NCI-H524 treated with DMSO at 0.1 percent for 48 hours (cell line): ENCODE results near the gene E2F4.

Experiments used
- DNase-seq: peaks from one replicate; lab custom pipeline; 2025; lab: John Stamatoyannopoulos, UW

Gene E2F4

DNA sequence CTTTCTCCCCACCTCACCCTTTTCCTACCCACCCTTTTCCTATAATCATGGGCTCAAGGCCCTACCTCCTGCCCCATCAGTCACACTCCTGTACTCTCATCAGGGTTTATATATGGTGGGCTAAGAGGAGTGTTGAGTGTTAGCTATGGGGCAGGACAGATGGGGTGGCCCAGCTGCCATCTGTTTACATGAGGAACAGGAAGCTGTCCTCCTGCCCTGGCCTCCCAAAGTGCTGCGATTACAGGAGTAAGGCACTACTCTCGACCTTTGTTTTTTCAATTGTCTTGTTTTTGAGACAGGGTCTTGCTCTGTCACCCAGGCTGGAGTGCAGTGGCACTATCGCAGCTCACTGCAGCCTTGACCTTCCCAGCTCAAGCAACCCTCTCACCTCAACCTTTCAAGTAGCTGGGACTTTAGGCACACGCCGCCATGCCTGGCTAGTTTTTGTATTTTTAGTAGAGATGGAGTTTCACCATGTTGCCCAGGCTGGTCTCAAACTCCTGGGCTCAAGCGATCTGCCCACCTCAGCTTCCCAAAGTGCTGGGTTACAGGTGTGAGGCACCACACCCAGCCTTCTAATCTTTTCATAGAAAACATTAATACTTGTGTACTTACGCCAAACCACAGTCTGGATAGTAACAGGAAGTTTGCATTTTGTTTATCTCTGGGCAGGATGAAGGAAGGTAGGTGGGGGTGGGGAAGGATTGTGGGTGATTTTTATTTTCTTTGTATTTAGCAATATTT, 33.9 kb upstream of the E2F4 start:
- peak; percentile 89 for DNase-seq

DNA sequence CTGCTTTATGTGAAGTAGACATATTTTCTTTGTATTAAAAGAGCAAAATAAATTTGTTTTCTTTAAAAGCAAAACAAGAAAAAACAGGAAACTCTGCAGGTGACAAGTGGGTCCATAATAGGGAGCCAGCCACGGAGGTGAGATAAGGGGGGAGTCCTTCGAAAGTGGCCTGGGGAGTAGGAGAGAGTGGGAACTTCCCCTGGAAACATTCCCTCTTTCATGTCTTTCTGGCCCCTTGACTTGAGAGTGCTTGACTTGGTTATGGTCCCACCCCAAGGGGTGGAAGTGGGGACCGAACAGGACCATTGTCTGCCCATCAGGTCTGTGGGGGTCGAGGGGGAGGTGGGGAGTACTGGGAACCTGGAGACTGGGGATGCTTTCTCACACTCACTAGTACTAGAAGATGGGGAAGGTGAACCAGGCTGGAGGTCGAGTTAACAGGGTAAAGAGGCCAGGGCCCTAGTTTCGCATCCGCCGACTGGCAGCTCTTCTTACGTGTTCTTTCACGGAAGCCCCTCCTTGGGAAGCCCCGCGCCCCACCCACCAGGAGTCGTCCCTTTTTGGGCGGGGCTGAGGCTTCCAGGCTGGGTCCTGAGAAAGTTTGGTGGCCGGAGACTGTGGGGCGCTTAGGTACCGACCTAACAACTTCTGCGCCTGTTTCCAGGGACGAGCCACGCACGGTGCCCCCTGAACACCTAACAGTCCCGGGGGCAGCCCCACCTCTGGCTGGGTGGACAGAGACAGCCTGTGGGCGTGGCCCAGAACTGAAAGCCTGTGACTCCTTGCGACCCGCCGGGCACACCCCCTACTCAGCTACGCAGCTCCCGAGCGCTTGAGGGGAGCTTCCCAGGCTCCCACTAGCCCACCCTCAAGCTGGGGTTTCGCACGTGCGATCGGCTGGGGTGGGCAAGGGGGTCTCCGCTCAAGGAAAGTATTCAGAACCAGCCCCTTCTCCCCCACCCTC, 33.0 kb upstream of the E2F4 start:
- DNase-seq, result no peak

DNA sequence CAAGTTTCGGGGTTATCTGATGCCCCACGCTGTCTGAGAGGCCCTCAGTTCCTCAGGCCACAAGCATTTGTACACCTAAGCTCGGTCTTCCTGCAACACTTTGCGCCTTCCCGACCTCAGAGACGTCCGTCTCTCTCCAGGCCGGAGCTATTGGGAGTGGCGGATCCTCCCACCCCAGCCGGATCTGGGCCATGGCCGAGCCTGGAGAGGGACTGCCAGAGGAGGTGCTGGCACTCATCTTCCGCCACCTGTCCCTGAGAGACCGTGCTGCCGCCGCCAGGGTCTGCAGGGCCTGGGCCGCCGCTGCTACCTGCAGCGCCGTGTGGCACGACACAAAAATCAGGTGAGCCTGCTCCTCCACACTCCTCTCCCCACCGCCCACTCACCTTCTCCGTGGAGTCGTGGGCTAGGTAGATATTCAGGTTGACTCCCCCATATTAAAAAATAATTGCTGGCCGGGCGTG, 30.3 kb upstream of the E2F4 start:
- no peak for DNase-seq

DNA sequence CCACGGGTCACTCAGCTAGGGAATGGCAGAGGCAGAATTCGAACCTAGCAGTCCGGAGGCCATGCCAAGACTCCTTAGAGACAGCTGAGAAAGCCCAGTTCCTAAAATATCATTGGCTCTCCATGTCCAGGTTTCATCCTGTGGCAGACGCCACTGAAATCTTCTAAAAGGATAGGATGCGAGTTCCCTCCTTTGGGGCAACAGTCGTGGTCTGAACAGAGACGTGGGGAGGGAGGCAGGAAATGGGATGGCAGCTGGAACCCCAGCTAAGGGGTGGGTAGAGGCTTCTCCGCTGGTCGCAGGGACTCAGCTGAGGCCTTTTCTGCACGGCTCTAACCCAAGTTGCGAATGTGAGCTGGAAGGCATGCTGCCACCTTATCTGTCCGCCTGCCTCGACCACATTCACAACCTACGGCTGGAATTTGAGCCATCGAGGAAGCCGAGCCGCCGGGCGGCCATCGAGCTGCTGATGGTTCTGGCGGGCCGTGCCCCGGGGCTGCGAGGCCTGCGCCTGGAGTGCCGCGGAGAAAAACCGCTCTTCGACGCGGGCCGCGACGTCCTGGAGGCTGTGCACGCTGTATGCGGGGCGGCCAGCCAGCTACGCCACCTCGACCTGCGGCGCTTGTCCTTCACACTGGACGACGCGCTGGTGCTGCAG, 29.3 kb upstream of the E2F4 start:
- no peak for DNase-seq

DNA sequence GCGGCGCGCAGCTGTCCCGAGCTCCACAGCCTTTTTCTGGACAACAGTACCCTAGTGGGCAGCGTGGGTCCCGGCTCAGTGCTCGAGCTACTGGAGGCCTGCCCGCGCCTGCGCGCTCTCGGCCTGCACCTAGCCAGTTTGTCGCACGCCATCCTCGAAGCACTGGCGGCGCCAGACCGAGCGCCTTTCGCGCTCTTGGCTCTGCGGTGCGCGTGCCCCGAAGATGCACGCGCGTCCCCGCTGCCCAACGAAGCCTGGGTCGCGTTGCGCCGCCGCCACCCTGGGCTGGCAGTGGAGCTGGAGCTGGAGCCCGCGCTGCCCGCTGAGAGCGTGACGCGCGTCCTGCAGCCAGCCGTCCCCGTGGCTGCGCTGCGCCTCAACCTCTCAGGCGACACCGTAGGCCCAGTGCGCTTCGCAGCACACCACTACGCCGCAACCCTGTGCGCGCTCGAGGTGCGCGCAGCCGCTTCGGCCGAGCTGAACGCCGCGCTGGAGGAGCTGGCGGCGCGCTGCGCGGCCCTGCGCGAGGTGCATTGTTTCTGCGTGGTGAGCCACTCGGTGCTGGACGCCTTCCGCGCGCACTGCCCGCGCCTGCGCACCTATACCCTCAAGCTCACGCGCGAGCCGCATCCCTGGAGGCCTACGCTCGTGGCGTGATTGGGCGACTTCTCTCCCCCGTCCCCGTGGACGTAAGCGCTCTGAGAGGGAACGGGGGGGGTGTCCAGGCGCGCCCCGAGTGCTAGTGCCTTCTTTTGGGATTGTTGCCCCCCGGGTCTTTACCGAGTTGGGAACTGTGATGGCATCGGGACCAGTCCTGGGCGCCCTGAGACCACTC, 28.6 kb upstream of the E2F4 start:
- peak; percentile 53 for DNase-seq

DNA sequence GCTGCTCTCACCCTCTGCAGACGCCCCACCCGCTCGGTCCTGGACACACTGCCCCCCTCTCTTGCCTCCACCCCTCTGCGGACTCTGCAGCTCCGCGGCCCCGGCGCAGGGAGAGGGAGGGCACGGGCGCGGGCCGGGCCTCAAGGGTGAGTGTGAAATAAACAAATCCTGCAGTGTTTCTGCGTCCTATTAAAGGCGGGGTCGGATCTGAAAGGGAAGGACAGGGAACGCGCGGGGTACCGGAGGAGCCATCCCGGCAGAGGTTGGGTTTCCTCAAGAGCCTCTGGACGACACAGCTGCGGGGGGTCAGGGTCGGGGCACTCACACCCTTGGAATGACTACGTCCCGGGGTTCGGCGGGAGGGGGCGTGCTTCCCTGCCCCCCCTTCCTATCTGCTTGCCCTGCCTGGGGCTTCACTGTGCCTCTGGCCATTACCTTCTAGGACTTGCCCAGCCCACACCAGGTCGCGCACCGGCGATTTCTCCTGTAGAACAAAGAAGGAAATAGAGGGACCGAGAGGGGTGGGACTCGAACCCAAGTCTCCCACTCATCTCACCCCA, 27.9 kb upstream of the E2F4 start:
- no peak for DNase-seq

DNA sequence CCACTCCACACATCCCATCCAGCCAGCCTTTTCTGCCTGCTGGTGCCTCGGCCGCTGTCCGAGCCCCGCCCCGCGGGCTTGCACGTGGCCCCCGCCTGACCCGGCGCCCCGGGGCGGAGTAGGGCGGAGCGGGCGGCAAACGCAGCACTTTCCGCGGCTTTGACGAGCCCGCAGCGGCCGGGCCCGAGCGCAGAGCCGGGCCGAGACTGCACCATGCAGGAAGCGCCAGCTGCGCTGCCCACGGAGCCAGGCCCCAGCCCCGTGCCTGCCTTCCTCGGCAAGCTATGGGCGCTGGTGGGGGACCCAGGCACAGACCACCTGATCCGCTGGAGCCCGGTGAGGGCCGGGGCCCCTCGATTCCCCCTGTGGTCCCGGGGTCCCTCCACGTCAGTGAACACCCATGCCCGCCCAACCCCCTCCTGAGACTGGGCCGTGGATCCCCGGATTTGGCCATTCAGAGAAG, 27.3 kb upstream of the E2F4 start, which contains the start of gene HSF4:
TSS of gene HSF4 (plus strand) at position 147 of the 463 bp plus-strand sequence. CDS start at position 214, 67 bp downstream.
- no peak for DNase-seq

DNA sequence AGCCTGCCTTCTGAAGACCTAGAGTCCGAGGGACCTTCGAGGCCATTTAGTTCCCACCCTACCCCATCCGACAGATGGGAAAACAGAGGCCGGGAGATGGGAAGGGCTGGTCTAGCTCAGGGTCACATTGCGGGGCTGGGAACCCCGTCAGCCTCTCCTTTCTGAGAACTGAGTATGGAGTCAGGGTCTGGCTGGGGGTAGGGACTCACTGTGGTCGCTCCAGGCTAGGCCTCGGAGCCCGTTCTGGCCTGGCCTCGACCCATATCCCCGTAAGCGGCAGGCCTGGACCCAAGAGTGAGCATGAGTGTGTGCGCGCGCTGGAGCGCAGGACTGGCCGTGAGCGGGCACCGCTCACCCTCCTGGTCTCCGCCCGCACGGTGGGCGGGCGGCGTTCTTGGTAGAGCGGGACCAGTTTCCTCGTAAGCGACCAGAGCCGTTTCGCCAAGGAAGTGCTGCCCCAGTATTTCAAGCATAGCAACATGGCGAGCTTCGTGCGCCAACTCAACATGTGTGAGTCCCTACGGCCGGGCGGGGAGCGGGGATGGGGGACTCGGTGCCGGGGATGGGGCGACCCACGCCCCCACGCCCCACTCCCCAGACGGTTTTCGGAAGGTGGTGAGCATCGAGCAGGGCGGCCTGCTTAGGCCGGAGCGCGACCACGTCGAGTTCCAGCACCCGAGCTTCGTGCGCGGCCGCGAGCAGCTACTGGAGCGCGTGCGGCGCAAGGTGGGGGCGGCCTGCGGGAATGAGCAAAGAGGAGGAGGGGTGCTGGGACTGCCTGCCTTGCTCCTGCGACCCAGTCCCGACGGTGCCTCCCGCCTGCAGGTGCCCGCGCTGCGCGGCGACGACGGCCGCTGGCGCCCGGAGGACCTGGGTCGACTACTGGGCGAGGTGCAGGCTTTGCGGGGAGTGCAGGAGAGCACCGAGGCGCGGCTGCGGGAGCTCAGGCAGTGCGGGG, 26.6 kb upstream of the E2F4 start:
- DNase-seq, result no peak

DNA sequence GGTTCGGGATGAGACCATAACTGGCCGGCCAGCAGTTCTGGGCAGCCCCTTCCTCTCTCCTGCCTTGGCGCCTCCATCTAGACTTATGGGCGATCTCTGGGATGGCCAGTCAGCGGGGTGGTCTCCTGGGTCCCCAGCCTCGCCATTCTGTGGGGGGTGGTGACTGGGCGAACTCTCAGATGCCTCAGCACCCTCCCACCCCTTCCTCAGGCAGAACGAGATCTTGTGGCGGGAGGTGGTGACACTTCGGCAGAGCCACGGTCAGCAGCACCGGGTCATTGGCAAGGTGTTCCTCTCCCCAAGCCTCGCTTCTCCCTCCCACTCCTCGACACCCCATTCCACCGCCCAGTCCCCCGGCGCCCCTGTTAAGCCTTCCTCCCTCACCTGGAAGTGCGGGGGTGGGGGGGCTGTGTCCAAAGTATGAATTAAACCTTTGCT, 25.8 kb upstream of the E2F4 start:
- DNase-seq, result no peak

DNA sequence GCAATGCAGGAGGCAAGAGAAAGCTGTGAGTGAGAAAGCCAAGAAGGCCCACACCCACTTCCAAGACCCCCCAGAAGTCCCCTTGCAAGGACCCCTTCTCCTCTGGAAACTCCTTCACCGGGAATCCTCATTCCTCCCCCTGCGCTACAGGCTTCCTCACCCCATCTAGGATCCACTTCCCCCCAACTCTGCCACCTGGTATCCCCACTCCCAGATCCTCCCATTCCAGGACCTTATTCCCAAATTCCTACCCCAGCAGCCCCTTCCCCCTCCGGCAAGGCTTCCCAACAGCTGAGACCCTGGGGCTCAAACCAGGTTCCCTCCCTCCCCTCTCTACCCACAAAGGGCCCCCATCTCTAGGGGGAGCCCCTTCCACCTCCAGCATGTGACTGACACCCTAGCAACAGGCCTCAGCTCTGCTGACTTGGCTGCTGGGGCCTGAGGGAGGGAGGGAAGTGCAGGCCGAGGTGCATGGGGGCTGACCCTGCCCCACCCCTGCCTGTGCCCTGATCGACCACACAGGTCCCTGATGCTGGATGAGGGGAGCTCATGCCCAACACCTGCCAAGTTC, 25.3 kb upstream of the E2F4 start:
- DNase-seq, result no peak

DNA sequence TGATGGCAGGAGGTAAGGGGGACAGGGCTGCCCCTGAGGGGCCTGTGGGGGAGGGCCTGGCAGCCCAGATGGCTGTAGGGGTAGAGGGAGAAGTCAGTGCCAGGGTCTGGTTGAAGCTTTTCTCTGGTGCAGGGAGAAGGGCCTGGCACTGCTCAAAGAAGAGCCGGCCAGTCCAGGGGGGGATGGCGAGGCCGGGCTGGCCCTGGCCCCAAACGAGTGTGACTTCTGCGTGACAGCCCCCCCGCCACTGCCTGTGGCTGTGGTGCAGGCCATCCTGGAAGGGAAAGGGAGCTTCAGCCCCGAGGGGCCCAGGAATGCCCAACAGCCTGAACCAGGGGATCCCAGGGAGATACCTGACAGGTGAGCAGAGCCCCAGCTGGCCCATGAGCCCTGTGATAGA, 24.4 kb upstream of the E2F4 start:
- no peak for DNase-seq

DNA sequence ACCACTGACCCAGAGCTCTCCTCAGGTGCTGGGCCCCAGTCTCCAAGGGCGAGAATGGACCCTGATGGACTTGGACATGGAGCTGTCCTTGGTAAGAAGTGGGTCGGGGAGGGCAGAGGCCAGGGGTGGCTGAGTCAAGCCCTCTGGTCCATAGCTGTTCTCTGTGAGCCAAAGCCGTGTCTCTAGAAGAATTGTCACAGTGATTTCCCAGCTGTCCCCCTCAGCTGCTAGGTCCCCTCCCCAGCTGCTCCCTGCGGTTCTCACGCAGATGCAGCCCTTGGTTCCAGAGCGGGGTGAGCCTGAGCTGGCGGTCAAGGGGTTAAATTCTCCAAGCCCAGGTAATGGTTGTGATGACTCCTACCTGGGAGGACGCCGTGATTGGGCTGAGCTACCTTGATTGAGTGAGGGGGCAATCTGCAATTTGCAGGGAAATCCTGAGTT, 22.9 kb upstream of the E2F4 start:
- DNase-seq, result no peak

DNA sequence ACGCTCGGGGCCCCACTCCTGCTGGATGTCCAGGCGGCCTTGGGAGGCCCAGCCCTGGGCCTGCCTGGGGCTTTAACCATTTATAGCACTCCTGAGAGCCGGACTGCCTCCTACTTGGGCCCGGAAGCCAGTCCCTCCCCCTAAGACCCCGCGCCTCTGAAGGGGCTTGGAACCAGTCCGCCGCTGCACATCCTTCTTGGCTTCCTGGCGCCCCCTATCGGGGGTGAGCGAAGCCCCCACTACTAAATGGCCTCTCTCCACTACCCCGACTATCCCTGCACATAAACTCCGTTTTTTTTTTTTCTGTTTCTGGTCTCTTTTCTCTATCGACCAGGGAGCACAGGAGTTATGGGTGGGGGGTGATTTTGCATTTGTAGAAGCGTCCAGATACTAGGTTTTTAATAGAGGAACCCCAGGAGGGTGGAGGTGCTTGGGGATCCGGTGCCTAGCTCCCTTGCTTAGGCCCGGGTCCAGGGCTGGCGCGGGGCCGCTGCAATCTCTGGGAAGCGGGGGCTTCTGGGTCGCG, 22.2 kb upstream of the E2F4 start:
- DNase-seq, result no peak

DNA sequence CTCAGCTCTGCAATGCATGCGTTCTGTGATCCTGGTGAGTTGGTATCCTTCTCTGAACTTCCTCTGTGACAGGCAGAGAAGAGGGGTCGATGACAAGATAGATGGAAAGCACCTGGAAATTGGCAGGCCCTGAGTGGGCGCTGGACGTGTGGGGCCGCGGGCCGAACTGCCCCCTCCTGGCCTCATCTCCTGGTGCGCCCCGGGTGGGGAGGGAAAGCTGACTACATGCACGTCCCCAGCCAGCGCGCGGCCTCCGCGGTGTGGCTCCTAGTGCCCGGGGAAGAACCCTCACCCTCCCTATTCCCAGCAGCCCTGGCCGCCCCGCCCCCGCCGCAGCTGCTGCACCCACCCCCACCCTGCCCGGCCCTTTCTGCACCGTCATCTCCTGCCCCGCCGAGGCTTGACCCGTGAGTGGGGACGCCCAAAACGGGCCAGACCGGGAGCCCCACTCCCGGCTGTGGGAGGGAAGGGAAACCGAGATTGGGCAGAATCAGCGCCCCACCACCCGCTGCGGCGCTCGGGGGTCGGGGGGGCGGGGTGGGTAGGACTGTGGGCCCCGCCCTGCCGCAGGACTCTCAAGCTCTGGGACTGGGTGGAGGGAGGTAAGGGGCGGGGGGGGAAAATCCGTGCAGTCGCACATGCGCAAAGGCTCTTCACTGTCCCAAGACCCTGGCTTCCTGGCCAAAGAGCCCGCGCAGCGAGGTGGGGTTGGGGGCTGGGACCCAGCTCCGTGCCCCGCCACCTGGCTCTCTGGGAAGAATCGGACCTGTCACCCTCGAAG, 21.6 kb upstream of the E2F4 start, which contains the start of gene NOL3:
TSS of gene NOL3 (plus strand) at position 371 of the 781 bp plus-strand sequence.
- peak; percentile 29 for DNase-seq

DNA sequence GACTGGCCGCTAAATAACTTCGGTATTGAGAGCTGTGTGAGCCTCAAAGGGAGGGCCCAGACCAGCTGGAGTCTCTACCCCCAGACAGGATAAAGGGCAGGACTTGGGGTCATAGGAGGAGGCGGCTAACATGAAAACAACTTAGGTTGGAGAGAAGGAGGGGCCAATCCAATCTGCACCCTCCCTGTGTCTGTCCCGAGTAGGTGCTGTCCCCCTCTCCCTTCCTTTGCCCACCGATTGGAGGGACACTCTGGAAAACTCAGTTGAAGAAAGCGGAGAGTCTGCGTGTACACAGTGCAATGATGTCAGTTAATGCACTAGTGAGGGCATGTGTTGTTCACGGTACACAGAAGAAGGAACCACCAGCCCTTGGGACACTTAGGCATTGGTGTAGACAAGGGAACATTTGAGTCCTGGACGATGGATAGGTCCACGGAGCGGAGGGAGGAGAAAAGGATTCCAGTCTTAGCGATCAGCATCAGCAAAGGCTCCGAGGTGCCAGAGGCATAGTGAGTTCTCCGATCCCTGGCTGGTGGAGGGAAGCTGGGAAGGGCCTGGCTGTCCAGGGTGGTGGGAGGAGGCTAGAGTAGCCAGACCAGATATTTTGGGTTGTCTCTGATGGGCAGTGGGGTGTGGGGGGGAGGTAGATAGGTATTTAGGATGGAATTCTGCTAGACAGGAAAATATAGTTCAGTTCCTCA, 20.9 kb upstream of the E2F4 start:
- no peak for DNase-seq

DNA sequence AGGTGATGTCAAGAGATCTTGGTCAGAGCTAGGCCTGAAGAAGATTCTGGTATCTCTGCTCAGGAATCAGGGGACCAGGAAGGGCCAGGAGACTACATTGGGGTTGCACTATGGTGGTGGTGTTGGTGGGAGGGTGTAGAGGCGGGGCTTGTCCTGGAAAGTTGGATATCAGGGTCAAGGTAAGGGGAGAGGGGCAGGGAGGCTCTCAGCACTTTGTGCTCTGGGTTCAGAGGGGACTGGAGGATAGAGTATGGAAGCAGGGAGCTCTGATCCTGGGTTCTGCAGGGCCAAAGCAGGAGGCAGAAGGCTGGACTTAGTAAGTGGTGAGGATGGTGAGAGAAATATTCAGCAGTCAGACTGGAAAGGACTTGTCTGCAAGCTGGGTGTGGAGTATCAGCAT, 18.6 kb upstream of the E2F4 start:
- DNase-seq, result no peak
